Measurements from ENCODE around the gene SQSTM1. TPM values are rescaled to one million over a fixed set of nuclear protein-coding genes. Genes with fewer than 3 reads are reported as not detected.

Gene SQSTM1
- total and polyA plus RNA-seq, 2 of the 8 experiments (the other 6 are each of a cell fraction or from before 2014, with no cell fraction given) = 78.6 to 110 TPM

DNA sequence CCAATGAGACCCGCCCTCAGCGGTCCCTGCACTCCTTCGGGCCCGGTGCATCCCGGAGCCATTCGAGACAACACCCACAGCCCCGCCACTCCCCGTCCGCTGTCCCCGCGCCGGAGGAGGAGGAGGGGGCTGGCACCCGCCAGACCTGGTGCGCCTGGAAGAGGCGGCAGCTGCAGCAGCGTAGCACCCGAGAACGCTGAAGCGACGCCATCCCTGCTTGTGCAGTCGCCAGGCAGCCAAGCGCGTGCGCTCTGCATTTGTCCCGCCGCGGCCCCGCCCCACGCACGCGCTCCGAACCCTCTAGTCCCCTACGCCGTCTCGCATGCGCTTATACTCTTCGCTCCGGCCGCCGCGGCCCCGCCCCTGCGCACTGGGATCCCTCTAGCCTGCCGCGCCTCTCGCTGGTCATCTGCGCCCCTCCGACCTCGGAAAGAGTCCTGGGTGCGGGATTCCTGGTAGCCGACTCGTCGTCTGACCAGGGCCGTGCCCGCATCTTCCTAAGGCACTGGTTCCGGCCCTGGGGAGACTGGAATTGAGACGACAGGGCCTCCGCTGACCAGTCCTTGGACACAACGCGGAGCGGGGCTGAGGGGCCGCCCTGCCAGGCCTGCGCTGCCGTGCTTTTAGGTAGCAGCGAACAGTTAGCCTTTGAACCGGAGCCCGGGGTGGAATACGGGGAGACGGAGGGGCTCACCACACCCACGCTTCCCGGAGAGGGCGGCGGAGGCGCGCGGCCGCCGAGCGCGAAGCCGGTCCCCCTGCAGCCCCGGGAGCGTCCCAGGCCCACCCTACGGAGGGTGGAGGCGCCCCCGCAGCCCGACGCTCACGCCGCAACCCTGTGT, 38.1 kb downstream of the SQSTM1 start, which contains the start of gene MRNIP (continued):
- TF ChIP-seq, protein P1, sequence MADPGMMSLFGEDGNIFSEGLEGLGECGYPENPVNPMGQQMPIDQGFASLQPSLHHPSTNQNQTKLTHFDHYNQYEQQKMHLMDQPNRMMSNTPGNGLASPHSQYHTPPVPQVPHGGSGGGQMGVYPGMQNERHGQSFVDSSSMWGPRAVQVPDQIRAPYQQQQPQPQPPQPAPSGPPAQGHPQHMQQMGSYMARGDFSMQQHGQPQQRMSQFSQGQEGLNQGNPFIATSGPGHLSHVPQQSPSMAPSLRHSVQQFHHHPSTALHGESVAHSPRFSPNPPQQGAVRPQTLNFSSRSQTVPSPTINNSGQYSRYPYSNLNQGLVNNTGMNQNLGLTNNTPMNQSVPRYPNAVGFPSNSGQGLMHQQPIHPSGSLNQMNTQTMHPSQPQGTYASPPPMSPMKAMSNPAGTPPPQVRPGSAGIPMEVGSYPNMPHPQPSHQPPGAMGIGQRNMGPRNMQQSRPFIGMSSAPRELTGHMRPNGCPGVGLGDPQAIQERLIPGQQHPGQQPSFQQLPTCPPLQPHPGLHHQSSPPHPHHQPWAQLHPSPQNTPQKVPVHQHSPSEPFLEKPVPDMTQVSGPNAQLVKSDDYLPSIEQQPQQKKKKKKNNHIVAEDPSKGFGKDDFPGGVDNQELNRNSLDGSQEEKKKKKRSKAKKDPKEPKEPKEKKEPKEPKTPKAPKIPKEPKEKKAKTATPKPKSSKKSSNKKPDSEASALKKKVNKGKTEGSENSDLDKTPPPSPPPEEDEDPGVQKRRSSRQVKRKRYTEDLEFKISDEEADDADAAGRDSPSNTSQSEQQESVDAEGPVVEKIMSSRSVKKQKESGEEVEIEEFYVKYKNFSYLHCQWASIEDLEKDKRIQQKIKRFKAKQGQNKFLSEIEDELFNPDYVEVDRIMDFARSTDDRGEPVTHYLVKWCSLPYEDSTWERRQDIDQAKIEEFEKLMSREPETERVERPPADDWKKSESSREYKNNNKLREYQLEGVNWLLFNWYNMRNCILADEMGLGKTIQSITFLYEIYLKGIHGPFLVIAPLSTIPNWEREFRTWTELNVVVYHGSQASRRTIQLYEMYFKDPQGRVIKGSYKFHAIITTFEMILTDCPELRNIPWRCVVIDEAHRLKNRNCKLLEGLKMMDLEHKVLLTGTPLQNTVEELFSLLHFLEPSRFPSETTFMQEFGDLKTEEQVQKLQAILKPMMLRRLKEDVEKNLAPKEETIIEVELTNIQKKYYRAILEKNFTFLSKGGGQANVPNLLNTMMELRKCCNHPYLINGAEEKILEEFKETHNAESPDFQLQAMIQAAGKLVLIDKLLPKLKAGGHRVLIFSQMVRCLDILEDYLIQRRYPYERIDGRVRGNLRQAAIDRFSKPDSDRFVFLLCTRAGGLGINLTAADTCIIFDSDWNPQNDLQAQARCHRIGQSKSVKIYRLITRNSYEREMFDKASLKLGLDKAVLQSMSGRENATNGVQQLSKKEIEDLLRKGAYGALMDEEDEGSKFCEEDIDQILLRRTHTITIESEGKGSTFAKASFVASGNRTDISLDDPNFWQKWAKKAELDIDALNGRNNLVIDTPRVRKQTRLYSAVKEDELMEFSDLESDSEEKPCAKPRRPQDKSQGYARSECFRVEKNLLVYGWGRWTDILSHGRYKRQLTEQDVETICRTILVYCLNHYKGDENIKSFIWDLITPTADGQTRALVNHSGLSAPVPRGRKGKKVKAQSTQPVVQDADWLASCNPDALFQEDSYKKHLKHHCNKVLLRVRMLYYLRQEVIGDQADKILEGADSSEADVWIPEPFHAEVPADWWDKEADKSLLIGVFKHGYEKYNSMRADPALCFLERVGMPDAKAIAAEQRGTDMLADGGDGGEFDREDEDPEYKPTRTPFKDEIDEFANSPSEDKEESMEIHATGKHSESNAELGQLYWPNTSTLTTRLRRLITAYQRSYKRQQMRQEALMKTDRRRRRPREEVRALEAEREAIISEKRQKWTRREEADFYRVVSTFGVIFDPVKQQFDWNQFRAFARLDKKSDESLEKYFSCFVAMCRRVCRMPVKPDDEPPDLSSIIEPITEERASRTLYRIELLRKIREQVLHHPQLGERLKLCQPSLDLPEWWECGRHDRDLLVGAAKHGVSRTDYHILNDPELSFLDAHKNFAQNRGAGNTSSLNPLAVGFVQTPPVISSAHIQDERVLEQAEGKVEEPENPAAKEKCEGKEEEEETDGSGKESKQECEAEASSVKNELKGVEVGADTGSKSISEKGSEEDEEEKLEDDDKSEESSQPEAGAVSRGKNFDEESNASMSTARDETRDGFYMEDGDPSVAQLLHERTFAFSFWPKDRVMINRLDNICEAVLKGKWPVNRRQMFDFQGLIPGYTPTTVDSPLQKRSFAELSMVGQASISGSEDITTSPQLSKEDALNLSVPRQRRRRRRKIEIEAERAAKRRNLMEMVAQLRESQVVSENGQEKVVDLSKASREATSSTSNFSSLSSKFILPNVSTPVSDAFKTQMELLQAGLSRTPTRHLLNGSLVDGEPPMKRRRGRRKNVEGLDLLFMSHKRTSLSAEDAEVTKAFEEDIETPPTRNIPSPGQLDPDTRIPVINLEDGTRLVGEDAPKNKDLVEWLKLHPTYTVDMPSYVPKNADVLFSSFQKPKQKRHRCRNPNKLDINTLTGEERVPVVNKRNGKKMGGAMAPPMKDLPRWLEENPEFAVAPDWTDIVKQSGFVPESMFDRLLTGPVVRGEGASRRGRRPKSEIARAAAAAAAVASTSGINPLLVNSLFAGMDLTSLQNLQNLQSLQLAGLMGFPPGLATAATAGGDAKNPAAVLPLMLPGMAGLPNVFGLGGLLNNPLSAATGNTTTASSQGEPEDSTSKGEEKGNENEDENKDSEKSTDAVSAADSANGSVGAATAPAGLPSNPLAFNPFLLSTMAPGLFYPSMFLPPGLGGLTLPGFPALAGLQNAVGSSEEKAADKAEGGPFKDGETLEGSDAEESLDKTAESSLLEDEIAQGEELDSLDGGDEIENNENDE (IDR thresholded peaks at IDR 0.05; ENCODE audit: insufficient replicate concordance, low read length) = no peak
- TF ChIP-seq MAFK (IDR thresholded peaks at IDR 0.05; ENCODE audit: low read depth, low read length) = no peak
- peak; percentile 70 for TF ChIP-seq KDM4A (IDR thresholded peaks at IDR 0.05; ENCODE audit: low read depth, low read length, severe bottlenecking)
- TF ChIP-seq, protein P2, sequence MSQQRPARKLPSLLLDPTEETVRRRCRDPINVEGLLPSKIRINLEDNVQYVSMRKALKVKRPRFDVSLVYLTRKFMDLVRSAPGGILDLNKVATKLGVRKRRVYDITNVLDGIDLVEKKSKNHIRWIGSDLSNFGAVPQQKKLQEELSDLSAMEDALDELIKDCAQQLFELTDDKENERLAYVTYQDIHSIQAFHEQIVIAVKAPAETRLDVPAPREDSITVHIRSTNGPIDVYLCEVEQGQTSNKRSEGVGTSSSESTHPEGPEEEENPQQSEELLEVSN (IDR thresholded peaks at IDR 0.05) = peak; percentile 54
- TF ChIP-seq CTBP2 (IDR thresholded peaks at IDR 0.05; ENCODE audit: borderline replicate concordance, insufficient read depth, insufficient read length, low read length) = no peak
- TF ChIP-seq BCL11A (IDR thresholded peaks at IDR 0.05; ENCODE audit: low read depth in 2 of 2, low read length in 2 of 2) = no peak
- TF ChIP-seq BRCA1 (IDR thresholded peaks at IDR 0.05; ENCODE audit: low read depth, low read length) = no peak
- TF ChIP-seq JUN (IDR thresholded peaks at IDR 0.05; ENCODE audit: low read depth, low read length) = no peak
- no peak for TF ChIP-seq CHD1 (IDR thresholded peaks at IDR 0.05; ENCODE audit: low read depth, low read length)

All from H1 (cell line).